OCI-LY7 (cell line): Measurements from ENCODE around the gene S100A3. TPM values are rescaled to one million over a fixed set of nuclear protein-coding genes. Genes with fewer than 3 reads are reported as not detected.
"Not testable (repeated sequence)": the region's sequence is repeated elsewhere in the genome, so short reads cannot be mapped to it uniquely, and the experiment has no call there.

Experiments
- BruUV-seq: library from RNA; stranded (reverse); fragments of 400-500 nt; replicated peaks from 2 replicates; lab custom pipeline; 2021; lab: Mats Ljungman, UMichigan
- CTCF ChIA-PET: fragments of 300-600 bp; sonication (Branson Sonifier 250); formaldehyde crosslinking; loops from one replicate; lab custom pipeline; 2022; ENCODE audit warnings: antibody characterized with exemption; ENCODE audit not compliant: unreplicated experiment; lab: Charles Lee
- POLR2A ChIA-PET: fragments of 300-600 bp; sonication (Branson Sonifier 250); formaldehyde crosslinking; loops from one replicate; lab custom pipeline; 2022; ENCODE audit warnings: antibody characterized with exemption; lab: Charles Lee
- DNase-seq: peaks from one replicate; pipeline ENCODE4 v3.0.0-alpha.2; 2015; ENCODE audit warnings: low spot score
- H2AFZ ChIP-seq: fragments of 200-600 bp; sonication (generic), shearing (Covaris generic); 2 replicates; pipeline ENCODE4 v1.6.1; 2014; ENCODE audit warnings: mild to moderate bottlenecking, antibody characterized with exemption, low read length, moderate library complexity
- H3K27ac ChIP-seq: fragments of 200-600 bp; sonication (generic); 2 replicates; pipeline ENCODE4 v1.5.1; 2014; ENCODE audit warnings: mixed run types, low read depth, mild to moderate bottlenecking, moderate library complexity, low read length, inconsistent platforms; ENCODE audit not compliant: poor library complexity, severe bottlenecking
- H3K36me3 ChIP-seq: fragments of 200-600 bp; sonication (generic); 2 replicates; pipeline ENCODE4 v1.6.1; 2014; ENCODE audit warnings: mild to moderate bottlenecking, antibody characterized with exemption, low read length, moderate library complexity, mixed read lengths; ENCODE audit not compliant: insufficient read depth
- H3K4me1 ChIP-seq: fragments of 200-600 bp; sonication (generic); 2 replicates; pipeline ENCODE4 v1.5.1; 2014; ENCODE audit warnings: mild to moderate bottlenecking, low read length; ENCODE audit not compliant: insufficient read depth, poor library complexity, severe bottlenecking
- H3K4me2 ChIP-seq: fragments of 200-600 bp; sonication (generic); 2 replicates; pipeline ENCODE4 v1.6.1; 2014; ENCODE audit warnings: mild to moderate bottlenecking, low read length
- H3K4me3 ChIP-seq: fragments of 200-600 bp; sonication (generic); 2 replicates; pipeline ENCODE4 v1.5.1; 2014; ENCODE audit warnings: mild to moderate bottlenecking, low read depth, low read length; ENCODE audit not compliant: poor library complexity, severe bottlenecking
- H3K79me2 ChIP-seq: fragments of 200-600 bp; sonication (generic); 2 replicates; pipeline ENCODE4 v1.6.1; 2016; ENCODE audit warnings: low read depth, mild to moderate bottlenecking, low read length, moderate library complexity, mixed read lengths; ENCODE audit not compliant: insufficient read depth
- H3K9me2 ChIP-seq: fragments of 200-600 bp; sonication (generic); 2 replicates; pipeline ENCODE4 v1.6.1; 2016; ENCODE audit warnings: mild to moderate bottlenecking, low read length, mixed read lengths; ENCODE audit not compliant: insufficient read depth
- H3K9me3 ChIP-seq: fragments of 200-600 bp; sonication (generic); 2 replicates; pipeline ENCODE4 v1.6.1; 2014; ENCODE audit warnings: mild to moderate bottlenecking, mixed run types, low read length, mixed read lengths
- H4K20me1 ChIP-seq: fragments of 200-600 bp; sonication (generic); 2 replicates; pipeline ENCODE4 v1.6.1; 2014; ENCODE audit warnings: mild to moderate bottlenecking, antibody characterized with exemption, low read length, moderate library complexity, mixed read lengths; ENCODE audit not compliant: insufficient read depth
- EZH2phosphoT487 ChIP-seq: fragments of 200-600 bp; sonication (generic); IDR thresholded peaks from 2 replicates; pipeline ENCODE4 v1.6.1; 2018; ENCODE audit warnings: low read depth, borderline replicate concordance, mild to moderate bottlenecking, mixed run types, antibody characterized with exemption, low read length, moderate library complexity, mixed read lengths
- intact Hi-C: fragments of 100-400 bp; cut with micrococcal nuclease; formaldehyde crosslinking; loops from one replicate; pipeline ENCODE4 v1.10.0; 2022; ENCODE audit not compliant: unreplicated experiment
- total RNA-seq, 2 experiments: library from RNA; depleted of rRNA in 1 of 2; stranded (reverse); fragments of >200 nt in 1 of 2; shearing (Covaris generic) in 1 of 2; gene quantifications; 2 replicates each; pipeline ENCODE4 v1.2.3, GENCODE V29; 2014 to 2022
- TF ChIP-seq, protein P1 (sequence below): fragments of 200-600 bp; sonication (generic); conservative IDR thresholded peaks from 2 replicates; pipeline ENCODE4 v1.5.1; 2014; ENCODE audit warnings: mild to moderate bottlenecking, antibody characterized with exemption, low read length, moderate library complexity, mixed read lengths

Gene S100A3
- total RNA-seq, 2 experiments from 2014 or later, result not detected

DNA sequence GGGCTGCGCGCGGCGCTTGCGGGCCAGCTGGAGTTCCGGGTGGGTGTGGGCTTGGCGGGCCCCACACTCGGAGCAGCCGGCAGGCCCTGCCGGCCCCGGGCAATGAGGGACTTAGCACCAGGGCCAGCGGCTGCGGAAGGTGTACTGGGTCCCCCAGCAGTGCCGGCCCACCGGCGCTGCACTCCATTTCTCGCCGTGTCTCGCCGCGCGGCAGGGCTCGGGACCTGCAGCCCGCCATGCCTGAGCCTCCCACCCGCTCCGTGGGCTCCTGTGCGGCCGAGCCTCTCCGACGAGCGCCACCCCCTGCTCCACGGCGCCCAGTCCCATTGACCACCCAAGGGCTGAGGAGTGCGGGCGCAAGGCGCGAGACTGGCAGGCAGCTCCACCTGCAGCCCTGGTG, 27.2 kb downstream of the S100A3 start:
- H3K27ac ChIP-seq, BruUV-seq, intact Hi-C loops, H4K20me1 ChIP-seq, DNase-seq, H3K9me2 ChIP-seq, H3K79me2 ChIP-seq, H3K4me2 ChIP-seq, H3K4me1 ChIP-seq, H2AFZ ChIP-seq, H3K4me3 ChIP-seq, H3K9me3 ChIP-seq, POLR2A ChIA-PET, H3K36me3 ChIP-seq, CTCF ChIA-PET: not testable (repeated sequence)

DNA sequence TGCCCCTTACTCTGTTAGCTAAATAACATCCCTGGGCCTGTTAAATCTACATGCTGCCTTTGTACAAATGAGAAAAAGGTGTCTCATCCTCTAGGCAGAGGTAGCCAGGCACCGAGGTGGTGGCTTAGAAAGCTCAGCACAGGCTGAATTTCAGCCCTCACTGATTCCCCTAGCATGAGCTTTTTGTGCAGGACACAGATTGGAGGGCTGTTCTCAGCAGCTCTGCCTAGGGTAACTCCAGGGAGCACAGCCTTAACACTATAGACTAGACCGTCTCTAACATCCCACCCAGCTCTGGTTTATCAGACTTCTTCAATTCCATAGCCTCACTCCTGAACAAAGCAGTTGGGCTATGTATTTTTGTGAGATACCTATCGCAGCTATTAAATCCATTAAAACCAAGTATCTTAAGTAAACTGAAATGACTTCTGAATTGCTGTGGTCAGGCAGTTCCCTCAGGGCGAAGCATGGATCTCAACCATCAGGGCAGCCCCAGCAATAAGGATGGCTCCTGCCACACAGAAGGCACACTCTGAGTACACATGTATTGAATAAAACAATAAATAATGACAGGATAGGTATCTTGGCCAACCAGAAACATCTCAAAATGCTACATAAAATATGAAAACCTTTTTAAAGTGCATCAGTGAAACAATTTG, 28.1 kb downstream of the S100A3 start:
- Histone ChIP-seq H3K9me2 (no peaks in the 10 kb centered on the region), H3K79me2 (no peaks in the 10 kb centered on the region), H3K4me2 (no peak overlapping the region), H2AFZ (no peak overlapping the region), H4K20me1 (no peaks in the 10 kb centered on the region), H3K27ac (no peak overlapping the region), H3K9me3 (no peaks in the 10 kb centered on the region), H3K36me3 (no peaks in the 10 kb centered on the region), H3K4me1 (peaks cover 7% of the 10 kb centered on the region), H3K4me3 (no peak overlapping the region)
- no TSS peak for BruUV-seq
- DNase-seq, result no peak
- POLR2A ChIA-PET, result no interaction called here
- TF ChIP-seq EZH2phosphoT487, result no peak
- TF ChIP-seq, protein P1, sequence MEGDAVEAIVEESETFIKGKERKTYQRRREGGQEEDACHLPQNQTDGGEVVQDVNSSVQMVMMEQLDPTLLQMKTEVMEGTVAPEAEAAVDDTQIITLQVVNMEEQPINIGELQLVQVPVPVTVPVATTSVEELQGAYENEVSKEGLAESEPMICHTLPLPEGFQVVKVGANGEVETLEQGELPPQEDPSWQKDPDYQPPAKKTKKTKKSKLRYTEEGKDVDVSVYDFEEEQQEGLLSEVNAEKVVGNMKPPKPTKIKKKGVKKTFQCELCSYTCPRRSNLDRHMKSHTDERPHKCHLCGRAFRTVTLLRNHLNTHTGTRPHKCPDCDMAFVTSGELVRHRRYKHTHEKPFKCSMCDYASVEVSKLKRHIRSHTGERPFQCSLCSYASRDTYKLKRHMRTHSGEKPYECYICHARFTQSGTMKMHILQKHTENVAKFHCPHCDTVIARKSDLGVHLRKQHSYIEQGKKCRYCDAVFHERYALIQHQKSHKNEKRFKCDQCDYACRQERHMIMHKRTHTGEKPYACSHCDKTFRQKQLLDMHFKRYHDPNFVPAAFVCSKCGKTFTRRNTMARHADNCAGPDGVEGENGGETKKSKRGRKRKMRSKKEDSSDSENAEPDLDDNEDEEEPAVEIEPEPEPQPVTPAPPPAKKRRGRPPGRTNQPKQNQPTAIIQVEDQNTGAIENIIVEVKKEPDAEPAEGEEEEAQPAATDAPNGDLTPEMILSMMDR, result no peak
- CTCF ChIA-PET, result no interaction called here
- intact Hi-C loops, result no loop called here

DNA sequence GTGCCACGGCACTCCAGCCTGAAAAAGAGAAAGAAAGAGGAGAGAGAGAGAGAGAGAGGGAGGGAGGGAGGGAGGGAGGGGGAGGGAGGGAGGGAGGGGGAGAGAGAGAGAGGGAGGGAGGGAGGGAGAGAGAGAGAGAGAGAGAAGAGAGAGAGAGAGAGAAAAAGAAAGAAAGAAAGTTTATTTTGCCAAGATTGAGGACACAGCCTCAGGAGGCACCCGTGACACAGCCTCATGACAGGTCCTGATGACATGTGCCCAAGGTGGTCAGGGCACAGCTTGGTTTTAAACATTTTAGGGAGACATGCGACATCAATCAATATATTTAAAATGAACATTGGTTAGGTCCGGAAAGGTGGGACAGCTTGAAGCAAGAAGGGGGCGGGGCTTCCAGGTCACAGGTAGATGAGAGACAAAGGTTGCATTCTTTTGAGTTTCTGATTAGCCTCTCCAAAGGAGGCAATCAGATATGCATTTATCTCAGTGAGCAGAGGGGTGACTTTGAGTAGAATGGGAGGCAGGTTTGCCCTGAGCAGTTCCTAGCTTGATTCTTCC, 28.8 kb downstream of the S100A3 start:
- H3K4me1 ChIP-seq, H3K4me2 ChIP-seq, H3K79me2 ChIP-seq, H3K9me2 ChIP-seq, DNase-seq, CTCF ChIA-PET, H4K20me1 ChIP-seq, H3K27ac ChIP-seq, intact Hi-C loops, POLR2A ChIA-PET, H3K36me3 ChIP-seq, H3K9me3 ChIP-seq, H2AFZ ChIP-seq, H3K4me3 ChIP-seq, BruUV-seq: not testable (repeated sequence)
